HG03135 (cell line): Measurements from ENCODE around the gene HDAC3.
A peak's percentile ranks its signal among the peaks of the same experiment; 100 is the strongest.
"Not testable (repeated sequence)": the region's sequence is repeated elsewhere in the genome, so short reads cannot be mapped to it uniquely, and the experiment has no call there.

Experiments used
- ATAC-seq: cut with Tn5 transposase; IDR thresholded peaks from one replicate; pipeline ENCODE4 v1.9.1; 2021; ENCODE audit warnings: mild to moderate bottlenecking, moderate library complexity; ENCODE audit not compliant: unreplicated experiment

HDAC3 gene

DNA sequence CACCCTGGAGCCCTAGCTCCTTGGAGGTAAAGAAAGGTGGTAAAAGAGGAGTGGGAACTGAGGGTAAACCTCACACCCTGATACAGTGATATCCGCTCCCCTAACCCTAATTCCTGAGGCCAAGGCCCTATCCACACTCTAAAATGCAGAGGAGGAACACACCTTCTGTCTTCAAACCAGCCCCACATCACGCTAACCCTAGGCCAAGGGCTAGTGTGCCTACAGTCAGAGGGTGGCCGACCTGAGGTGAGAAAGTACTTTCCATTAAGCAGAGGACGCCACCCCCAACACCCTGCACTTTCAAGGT is 590 bp downstream of the HDAC3 start:
- ATAC-seq = no peak

DNA sequence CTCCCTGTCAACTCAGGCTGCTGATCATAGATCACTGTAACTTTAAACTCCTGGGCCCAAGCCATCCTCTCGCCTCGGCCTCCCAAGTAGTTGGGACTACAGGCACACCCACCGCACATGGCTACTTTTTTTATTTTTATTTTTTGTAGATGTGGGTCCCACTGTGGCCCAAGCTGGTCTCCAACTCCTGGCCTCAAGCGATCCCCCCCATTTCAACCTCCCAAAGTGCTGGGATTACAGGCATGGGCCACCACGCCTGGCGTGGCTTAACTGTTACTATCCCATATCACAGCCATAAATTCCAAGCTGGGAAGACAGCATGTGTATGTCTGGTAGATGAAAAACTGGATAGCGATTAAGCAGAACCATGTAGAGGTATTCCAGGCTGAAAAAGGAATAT is 1.0 kb downstream of the HDAC3 start:
- ATAC-seq = no peak

DNA sequence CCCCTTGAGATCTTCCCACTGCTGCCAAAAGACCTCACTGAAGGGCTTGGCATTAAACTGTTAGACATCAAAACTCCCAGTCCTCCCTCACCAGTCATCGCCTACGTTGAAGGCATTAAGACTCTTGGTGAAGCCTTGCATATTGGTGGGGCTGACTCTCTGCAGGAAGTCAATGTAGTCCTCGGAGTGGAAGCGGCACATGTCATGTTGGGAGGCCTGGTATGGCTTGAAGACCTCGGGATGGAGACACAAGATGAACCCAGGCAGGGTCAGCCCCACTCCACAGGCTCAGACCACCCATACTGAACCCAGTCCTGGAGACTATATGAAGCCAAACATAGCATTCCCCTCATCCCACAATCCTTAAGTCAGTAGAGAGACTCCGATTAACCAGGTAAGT is 1.9 kb downstream of the HDAC3 start:
- ATAC-seq = no peak

DNA sequence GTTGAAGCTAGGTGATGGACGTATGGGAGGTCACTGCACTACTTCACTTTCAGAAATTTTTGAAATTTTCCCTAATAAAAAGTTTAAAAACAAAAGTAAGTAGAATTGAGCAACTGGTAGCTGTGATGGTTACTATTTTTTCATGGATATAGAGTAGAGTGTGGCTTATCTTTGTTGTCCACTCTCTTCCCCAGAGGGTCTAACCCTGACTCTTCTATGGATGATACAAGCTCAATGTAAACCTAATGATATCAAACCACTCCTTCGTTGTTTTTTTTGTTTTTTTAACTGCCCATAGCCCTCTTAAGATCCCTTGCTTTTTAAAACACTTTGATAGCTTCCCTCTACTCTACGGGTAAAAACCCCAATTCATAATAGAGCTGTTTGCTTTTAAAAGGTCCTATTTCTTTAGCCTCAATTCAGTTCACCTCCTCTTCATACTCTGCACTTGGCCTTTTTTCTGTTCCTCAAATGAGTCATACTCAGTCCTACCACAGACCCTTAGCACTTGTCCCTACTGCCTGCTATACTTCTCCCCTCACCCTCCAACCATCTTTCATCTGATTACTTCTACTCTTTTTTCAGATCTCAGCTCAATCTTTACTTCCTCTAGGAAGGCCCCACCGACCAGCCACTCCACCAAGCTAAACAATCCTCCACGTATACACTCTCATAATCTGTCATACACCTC is 2.6 kb downstream of the HDAC3 start:
- peak; percentile 51 for ATAC-seq

DNA sequence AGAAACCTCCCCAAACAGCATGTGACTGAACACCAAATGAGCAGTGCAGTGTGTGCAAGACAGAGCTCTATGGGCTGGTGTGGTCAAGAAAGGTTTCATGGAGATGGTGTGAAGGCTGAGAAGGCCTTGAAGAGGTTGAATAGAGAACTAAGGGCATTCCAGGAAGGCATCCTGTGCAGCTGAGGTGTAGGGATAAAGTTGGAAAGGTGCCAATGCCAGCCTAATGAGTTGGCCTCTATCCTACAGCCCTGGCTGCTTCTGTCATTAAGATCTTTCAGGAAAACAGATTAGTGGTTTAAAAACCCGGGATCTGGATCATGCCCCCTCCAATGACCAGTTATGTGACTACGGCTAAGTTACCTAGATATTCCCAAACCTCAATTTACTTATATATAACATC is 4.0 kb downstream of the HDAC3 start:
- no peak for ATAC-seq

DNA sequence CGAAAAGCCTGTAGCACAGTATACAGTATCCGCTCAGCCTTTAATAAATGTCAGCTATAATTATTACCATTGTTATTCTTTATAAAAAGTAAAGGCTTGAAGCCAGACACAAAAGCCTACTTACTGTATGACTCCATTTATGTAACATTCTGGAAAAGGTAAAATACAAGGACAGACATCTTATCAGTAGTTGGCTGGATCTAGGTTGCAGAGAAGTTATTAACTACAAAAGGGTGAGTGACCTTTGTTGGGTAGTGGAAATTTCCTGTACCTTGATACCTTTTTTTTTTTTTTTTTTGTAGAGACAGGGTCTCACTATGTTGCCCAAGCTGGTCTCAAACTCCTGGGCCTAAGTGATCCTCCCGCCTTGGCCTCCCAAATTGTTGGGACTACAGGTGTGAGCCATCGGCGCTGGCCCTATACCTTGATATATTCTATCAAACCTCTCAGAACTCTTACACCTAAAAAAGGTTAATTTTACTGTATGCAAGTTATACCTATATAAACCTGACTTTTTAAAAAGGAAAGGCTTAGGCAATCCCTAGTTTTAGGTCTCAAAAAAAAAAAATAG is 6.0 kb downstream of the HDAC3 start:
- ATAC-seq = no peak

DNA sequence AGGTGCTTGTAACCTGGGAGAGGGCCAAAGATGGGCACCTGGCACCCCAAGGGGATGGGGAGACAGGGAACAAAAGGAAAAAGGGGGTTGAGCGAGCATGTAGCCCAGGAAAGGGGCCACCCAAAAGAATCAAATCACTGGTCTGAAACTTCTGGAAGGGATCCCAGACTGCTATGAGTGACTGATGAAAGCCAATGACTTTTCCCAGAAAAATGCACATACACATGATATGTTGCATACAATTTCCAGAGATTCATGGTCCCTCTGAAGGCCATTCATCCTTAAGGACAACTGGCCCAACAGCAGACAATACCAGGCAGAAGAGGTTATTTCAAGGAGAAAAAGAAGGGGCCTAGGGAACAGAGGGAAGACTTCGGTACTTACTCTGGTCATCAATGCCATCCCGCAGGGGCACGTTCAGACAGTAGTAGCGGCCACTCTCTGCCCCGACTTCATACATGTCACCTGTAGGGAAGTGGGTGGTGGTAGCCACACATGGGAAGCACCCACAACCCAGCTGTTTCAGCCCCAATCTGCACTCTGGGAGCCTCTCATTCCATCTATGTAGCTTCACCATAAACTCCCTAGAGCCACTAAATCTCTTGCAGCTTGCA is 8.4 kb downstream of the HDAC3 start:
- no peak for ATAC-seq

DNA sequence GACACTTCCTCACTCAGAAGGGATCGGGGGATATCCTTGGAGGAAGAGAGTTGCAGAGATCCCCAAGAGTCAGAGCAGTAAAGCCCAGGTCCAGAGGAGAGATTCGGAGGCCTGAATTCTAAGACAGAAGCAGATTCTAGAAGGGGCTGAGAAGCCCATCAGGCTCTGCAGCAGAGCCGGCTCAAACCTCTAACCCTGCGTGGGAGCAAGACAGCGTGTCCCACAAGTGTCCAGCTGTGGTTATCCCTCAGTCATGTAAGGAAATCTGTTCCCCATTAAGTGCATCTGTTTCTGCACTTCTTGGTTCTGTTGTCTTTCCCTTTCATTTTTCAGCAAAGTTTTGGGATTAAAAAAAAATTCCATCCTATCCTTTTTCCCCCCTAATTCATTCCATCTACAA is 13.0 kb downstream of the HDAC3 start:
- ATAC-seq = no peak

DNA sequence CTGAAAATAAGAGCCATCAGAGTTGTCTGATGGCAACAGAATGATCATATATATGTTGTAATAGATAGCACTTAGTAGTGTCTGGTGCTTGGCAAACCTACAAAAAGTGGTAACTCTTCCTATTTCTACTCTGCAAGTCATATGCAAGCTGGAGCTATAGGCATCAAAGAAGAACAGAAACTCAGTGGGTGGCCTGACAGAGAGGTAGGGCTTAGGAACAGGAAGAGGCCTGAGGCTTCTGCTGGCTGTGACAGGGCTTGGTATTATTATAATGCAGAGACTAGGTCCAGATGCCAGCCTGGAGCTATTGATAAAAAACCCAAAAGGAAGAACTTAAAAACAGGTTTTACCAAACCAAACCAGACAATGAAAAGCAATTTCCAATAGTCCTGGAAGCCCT is 13.5 kb downstream of the HDAC3 start:
- ATAC-seq = peak; percentile 40

DNA sequence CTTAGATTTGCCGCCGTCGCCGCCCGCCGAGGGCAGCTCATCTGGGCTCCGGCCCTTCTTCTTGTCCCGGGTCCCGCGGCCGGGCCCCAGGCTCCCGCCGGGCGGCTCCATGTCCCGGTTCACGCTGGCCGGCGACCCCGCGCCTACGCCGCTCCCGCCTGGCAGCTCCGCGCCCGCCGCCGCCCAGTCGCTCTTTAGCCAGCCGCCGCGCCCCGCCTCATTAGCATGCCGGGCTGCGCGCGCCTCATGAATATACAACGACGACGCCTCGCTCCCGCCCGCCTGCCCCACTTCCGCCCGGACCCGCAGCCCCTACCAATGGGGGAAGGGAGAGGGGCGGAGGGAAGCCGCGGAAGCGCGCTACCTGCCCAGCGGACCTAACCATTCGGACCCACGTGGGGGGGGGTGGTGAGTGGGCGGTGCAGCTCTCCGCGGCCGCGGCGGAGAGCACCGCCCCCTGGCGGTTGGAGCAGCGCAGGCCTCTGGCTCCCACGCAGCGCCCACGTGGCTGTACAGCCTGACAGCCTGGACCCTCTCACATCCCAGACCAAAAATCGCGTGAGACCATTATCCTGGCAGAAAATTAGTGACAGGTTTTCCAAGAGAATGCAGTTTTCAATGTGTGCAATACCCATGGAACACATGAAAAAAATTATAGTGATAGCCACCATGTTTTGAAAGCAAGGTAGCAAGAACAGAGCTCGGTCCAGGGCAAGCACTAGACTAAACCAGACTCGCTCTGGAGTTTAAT is 17.7 kb downstream of the HDAC3 start, which contains the start of gene DIAPH1:
TSS of gene DIAPH1 (minus strand) at position 197 of the 751 bp plus-strand sequence. CDS start at position 111, 86 bp downstream.
- peak; percentile 85 for ATAC-seq

DNA sequence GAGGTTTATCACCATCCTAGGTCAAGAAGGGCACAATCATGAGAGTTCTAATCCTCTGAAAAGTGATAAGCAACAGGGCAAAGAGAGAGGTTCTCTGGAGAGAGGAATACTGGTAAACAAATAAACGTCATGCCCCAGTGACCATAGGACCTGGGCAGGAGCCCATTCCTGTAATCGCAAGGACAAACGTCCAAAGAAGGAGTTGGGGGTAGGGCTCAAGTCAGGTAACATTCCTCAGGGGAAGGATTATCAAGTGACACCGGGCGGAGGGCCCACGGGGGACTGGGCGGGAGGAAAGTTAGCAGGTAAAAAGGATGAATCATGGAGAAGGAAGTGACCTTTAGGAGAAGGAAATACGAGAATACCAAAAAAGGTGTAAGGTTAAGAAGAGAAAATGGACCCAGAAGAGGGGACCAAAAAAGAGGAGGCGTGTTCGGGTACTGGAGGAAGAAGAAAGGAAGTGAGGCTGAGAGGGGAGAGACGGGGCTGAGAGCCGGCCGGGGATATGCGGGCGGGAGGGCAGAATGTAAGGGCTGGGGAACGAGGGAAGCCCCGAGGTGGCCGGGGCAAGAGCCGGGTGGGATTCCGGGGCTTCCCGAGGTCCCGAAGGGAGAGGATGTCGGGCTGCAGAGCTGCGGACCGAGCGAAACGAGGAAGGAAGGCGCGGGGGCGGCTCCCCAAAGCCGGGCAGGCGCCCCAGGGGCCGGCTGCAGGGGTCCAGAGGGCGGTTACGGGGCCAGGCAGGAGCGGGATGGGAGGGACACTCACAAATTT is 18.4 kb downstream of the HDAC3 start:
- peak; percentile 39 for ATAC-seq

DNA sequence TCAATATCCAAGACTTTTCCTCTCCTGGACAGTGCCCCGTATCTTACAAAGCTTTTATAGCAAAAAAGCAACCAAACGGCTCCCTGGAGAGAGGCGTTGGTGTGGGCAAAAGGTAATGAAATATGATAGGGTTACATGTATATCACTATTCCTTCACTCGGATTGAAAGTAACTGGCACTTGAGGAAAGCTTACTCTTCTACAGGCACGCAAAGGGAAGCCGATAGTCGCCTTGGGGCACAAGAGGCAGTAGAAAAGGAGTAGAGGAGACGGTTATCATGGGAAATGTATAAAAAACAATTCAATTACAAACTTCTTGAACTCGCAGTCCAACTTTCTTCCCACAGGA is 19.0 kb downstream of the HDAC3 start:
- ATAC-seq = no peak

DNA sequence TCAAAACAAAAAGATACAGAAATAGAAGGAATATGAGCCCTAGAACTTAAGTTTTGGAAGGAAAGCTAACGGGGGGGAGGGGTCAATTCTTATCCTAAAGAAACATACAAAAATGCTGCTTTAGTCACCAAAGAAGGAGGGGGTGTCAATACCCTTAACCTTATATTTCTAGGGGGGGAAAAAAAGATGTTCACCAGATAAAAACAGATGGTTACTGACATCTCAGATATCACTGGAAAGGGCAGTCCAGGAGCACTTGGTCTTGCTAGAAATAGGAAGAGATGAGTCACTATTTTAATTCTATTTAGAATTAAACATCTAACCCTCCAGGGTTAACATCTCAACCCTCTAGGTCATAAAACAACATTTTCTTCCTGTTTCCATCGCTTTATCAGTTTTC is 19.5 kb downstream of the HDAC3 start:
- no peak for ATAC-seq

DNA sequence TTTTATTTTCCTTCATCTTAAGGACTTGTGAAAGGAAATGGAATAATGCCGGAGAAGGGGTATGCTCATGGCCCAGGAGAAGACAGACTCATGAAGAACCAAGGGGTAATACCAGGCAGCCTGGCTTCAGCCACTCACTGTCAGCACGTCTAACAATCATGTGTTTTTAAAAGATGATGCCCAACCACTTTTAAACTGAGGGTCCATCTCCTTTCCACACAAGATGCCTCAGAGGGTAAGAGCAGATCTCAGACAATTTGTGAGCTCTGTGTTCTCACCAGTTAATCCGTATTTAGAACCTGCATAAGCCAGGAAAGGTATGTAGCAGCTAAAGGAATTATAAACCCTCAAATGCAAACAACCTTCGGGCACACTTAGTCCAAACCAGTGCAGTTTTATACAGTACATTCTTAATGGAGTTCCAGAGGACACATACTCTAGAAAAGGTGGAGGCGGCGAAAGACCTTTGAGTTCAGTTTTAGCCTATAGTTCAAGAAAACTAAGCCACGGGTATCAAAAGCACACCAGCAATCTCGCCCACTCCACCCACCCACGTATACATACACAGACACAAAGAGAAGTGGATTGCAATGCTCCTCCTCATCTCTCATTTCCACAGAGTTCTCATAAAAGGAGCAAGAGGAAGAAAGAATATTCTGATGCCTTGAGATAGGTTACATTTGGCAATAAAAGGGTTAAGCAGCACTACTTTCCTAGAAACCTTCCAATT is 20.5 kb downstream of the HDAC3 start:
- no peak for ATAC-seq

DNA sequence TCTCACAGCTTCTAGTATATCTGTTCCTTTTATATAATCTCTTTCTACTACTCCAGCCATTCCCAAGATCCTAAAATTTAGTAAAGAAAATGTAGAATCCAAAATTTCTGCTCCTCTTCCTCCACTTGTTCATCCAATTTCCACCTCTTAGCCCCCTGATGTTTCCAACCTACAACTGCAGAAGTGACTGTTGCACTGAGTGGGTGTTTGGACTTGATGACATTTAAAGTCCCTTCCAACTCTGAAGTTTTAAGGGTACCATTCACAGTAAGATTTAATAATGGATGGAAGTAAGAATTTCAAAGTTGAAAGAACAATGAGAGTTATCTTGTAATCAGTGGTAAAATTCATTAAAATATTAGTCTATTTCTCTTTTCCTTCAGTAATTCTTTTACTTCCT is 23.3 kb downstream of the HDAC3 start:
- ATAC-seq = no peak

DNA sequence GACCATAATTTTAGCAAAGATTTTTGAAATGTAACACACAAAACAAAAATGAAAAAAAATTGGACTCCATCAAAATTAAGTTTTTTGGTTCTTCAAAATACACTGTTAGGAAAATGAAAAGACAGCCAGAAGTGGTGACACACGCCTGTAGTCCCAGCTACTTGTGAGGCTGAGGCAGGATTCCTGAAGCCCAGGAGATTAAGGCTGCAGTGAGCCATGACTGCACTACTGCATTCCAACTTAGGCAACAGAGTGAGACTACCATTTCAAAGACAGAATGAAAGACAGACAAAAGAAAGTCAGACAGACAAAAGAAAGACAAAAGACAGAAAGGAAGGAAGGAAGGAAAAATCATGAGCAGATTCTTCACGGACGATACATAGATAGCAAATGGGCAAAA is 25.4 kb downstream of the HDAC3 start:
- ATAC-seq = no peak

DNA sequence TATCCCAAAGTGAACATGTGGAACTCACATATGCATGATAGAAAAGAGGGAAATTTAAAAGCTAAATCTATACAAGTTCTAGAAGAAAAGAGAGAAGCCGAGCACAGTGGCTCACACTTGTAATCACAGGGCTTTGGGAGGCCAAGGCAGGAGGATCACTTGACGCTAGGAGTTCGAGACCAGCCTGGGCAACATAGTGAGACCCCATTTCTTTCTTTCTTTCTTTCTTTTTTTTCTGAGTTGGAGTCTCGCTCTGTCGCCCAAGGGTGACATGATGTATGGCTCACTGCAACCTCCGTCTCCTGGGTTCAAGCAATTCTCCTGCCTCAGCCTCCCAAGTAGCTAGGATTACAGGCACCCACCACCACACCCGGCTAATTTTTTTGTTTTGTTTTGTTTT is 26.7 kb downstream of the HDAC3 start:
- ATAC-seq = not testable (repeated sequence)

DNA sequence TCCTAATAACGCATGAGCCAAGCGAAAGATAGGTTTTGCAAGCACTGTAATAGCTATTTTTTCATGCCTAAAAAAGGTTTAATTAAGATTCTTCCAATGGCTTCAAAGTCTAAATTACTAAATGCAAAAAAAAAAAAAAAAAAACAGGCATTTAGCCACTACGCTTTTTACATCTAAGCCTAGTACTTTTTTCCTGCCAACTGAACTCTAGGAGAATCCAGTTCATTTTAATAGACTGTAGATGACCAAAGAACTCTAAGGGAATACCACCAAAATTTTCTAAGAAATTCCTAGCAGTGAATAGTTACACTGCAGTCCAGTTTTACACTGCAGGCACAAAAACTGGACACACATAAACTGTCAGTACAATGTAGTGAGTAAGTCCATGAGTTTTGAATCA is 27.6 kb downstream of the HDAC3 start:
- ATAC-seq = no peak

DNA sequence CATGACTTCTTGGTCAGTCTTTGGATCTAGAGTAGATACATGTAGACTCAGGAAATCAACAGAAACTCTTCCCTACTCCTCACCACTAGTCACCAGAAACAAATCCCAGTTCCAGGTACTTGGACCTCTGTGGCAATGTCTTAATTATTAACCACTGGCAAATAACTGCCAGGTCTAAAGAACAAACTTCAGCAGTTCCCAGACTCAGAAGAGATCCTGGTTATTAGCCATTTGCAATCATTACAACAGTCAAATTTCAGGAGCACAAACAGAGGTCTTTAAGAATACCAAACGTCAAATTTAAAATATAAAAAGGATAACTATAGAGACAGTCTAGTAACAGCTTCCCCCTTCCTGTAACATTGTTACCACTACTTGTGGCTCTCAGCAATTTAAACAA is 28.1 kb downstream of the HDAC3 start:
- no peak for ATAC-seq

DNA sequence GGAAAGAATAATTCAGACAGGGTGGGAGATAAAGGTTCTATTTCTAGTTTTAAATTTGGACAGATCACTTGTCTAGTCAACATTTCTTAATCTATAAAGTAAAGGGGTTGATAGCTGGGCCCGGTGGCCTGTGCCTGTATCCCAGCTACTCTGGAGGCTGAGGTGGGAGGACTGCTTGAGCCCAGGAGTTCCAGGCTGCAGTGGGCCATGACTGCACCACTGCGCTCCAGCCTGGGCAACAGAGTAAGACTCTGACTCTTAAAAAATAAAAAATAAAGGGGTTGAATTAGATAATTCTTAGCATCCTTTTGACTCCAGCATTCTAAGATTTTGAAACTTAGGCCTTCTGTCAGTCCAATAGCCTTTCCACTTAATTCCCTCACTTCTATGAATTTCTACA is 28.6 kb downstream of the HDAC3 start:
- no peak for ATAC-seq
